Right kidney (tissue), 9 donors: ENCODE results near the gene PUS10.
"Not testable (repeated sequence)": the region's sequence is repeated elsewhere in the genome, so short reads cannot be mapped to it uniquely, and the experiment has no call there.

ENCODE experiments used
- DNase-seq: peaks from one replicate; pipeline ENCODE4 v3.0.0-alpha.2; 2016
- long read RNA-seq, 8 donors: transcript quantifications; one replicate each; lab custom pipeline, GENCODE V29; 2026

Gene PUS10
- long read RNA-seq, donor 1, partial matches to known transcripts, result 0 of 1 reads
- long read RNA-seq, donor 1, other reads (novel, unspliced or antisense), result 0 of 1 reads
- long read RNA-seq, donor 2, result 0 reads
- long read RNA-seq, donor 3, result 0 reads
- long read RNA-seq, donor 4, partial matches to known transcripts, result 20 of 22 reads
- long read RNA-seq, donor 4, other reads (novel, unspliced or antisense), result 0 of 22 reads
- long read RNA-seq, donor 5, partial matches to known transcripts, result 18 of 19 reads
- long read RNA-seq, donor 5, other reads (novel, unspliced or antisense), result 0 of 19 reads
- long read RNA-seq, donor 6, result 0 reads
- long read RNA-seq, donor 7, partial matches to known transcripts, result 45 of 56 reads
- long read RNA-seq, donor 7, other reads (novel, unspliced or antisense), result 10 of 56 reads
- long read RNA-seq, donor 8, result 0 reads

- peak; percentile 99 for DNase-seq
Measured at GRCh38 chr2:61017556-61018317, at the start of gene PUS10, which contains the start of gene PEX13. Gene PUS10 (minus strand): TSS chr2:61018255. CDS start chr2:61011890, 6,365 bp downstream. Gene PEX13 (plus strand): TSS chr2:61017720. CDS start chr2:61017760, 40 bp downstream.

GRCh38 chr2:61065714-61066709 is 48.0 kb upstream of the PUS10 start, which contains the start of gene SANBR:
Gene SANBR (plus strand): TSS chr2:61065871. CDS start chr2:61070351, 4,480 bp downstream.
- DNase-seq, result peak; percentile 89

- no peak for DNase-seq
Measured at GRCh38 chr2:61059382-61059781, 41.3 kb upstream of the PUS10 start.

GRCh38 chr2:61057562-61057961 is 39.5 kb upstream of the PUS10 start:
- no peak for DNase-seq

- DNase-seq, result no peak
Measured at GRCh38 chr2:61055557-61055956, 37.5 kb upstream of the PUS10 start.

GRCh38 chr2:61045999-61046398 is 27.9 kb upstream of the PUS10 start:
- DNase-seq, result no peak

- DNase-seq, result no peak
Measured at GRCh38 chr2:61045226-61045625, 27.2 kb upstream of the PUS10 start.

- no peak for DNase-seq
Measured at GRCh38 chr2:61044636-61045035, 26.6 kb upstream of the PUS10 start.

- DNase-seq, result no peak
Measured at GRCh38 chr2:61042807-61043206, 24.8 kb upstream of the PUS10 start.

GRCh38 chr2:61036643-61037042 is 18.6 kb upstream of the PUS10 start:
- not testable (repeated sequence) for DNase-seq

GRCh38 chr2:61034592-61034991 is 16.5 kb upstream of the PUS10 start:
- DNase-seq, result not testable (repeated sequence)

GRCh38 chr2:61029533-61029932 is 11.5 kb upstream of the PUS10 start:
- DNase-seq, result no peak

GRCh38 chr2:61023670-61024069 is 5.6 kb upstream of the PUS10 start:
- no peak for DNase-seq

GRCh38 chr2:61021228-61021660 is 3.2 kb upstream of the PUS10 start:
- DNase-seq, result no peak

- no peak for DNase-seq
Measured at GRCh38 chr2:61018798-61019197, 743 bp upstream of the PUS10 start.

- DNase-seq, result no peak
Measured at GRCh38 chr2:61018318-61018755, 282 bp upstream of the PUS10 start.

- DNase-seq, result peak; percentile 99
Measured at GRCh38 chr2:61017003-61017555, 976 bp downstream of the PUS10 start.

GRCh38 chr2:61016392-61017002 is 1.6 kb downstream of the PUS10 start:
- no peak for DNase-seq

GRCh38 chr2:61015976-61016375 is 2.1 kb downstream of the PUS10 start:
- no peak for DNase-seq

GRCh38 chr2:61014763-61015162 is 3.3 kb downstream of the PUS10 start:
- DNase-seq, result no peak

GRCh38 chr2:61013382-61013781 is 4.7 kb downstream of the PUS10 start:
- no peak for DNase-seq
